Transverse colon (tissue), 4 donors: ENCODE data around the gene ATG7.

Experiments
- CTCF ChIP-seq, 5 experiments: fragments of 200-600 bp in 3 of 5; fragments of 450-650 bp in 2 of 5; sonication (generic) in 3 of 5; IDR thresholded peaks; 1 replicate in 2 of 5; 2 replicates in 3 of 5; pipeline ENCODE4 v1.5.1; 2016 to 2017; ENCODE audit warnings: antibody characterized with exemption in 5 of 5, inconsistent platforms in 3 of 5, mild to moderate bottlenecking in 2 of 5, moderate library complexity in 1 of 5
- EP300 ChIP-seq: sonication (generic); formaldehyde crosslinking; IDR thresholded peaks from one replicate; pipeline ENCODE4 v1.6.1; 2017; ENCODE audit warnings: antibody characterized with exemption, low read depth
- POLR2A ChIP-seq: fragments of 450-650 bp; IDR thresholded peaks from one replicate; pipeline ENCODE4 v1.6.1; 2016; ENCODE audit warnings: antibody characterized with exemption, mild to moderate bottlenecking, moderate library complexity
- POLR2AphosphoS5 ChIP-seq, 3 donors: sonication (generic); formaldehyde crosslinking; IDR thresholded peaks; one replicate each; pipeline ENCODE4 v1.6.1; 2016; ENCODE audit warnings: antibody characterized with exemption in 3 of 3

- no peak for TF ChIP-seq CTCF (IDR thresholded peaks at IDR 0.05)
- TF ChIP-seq POLR2AphosphoS5 (IDR thresholded peaks at IDR 0.05), result no peak
- no peak for TF ChIP-seq POLR2A
- no peak for TF ChIP-seq EP300
These were observed 142.9 kb downstream of the ATG7 start for GRCh38 chr3:11415099-11415498.
